22Rv1 (cell line): Measurements from ENCODE around the gene FADS1.

Source experiments
- CTCF ChIP-seq: fragments of 450-650 bp; IDR thresholded peaks from 2 replicates; pipeline ENCODE4 v1.5.1; 2017; ENCODE audit warnings: mild to moderate bottlenecking
- ZFX ChIP-seq: fragments of 450-650 bp; IDR thresholded peaks from 2 replicates; pipeline ENCODE4 v1.6.1; 2017; ENCODE audit warnings: antibody characterized with exemption, borderline replicate concordance

DNA sequence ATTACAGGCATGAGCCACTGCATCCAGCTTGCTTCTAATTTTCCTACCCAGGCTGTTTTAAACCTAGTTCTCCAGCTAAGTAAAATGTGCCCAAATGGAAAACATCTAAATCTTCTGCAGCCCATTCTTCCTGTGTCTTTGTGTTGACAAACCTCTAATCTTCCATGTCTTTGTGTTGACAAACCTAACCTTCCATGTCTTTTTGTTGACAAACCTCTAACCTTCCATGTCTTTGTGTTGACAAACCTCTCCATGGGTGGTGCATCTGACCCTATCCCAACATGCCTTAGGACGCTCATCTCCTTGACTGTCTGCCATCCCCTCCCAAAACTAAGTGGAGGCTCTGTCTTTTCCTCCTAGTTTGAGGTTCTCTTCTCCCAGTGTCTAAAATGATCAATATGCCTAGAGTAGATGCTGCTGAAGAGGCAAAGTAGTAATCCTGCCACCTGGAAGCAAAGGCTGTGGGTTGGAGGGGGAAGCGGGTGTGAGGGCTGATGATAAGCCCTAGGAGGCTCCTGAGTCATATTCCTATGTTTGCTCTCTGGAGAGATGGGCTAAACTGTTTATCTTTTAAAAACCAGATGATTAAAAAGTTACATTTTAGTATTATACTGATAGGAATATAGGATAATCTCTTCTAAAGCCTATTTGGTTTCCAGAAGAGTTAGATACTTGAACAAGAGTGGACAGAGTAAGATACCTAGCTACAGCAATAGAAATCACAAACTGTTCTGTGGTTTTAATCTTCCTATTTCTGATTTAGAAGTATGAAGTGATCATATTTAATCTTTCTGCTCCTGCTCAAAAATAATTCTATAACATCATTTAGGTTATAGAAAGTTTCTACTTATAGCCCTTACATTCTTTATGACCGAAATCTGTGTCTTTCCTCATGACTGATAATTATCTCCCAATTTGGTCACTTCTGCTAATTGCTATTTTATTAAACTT, 16.2 kb downstream of the FADS1 start:
- TF ChIP-seq CTCF: no peak
- TF ChIP-seq ZFX: no peak
